Measurements from ENCODE around the gene PRSS38.

PRSS38 gene

DNA sequence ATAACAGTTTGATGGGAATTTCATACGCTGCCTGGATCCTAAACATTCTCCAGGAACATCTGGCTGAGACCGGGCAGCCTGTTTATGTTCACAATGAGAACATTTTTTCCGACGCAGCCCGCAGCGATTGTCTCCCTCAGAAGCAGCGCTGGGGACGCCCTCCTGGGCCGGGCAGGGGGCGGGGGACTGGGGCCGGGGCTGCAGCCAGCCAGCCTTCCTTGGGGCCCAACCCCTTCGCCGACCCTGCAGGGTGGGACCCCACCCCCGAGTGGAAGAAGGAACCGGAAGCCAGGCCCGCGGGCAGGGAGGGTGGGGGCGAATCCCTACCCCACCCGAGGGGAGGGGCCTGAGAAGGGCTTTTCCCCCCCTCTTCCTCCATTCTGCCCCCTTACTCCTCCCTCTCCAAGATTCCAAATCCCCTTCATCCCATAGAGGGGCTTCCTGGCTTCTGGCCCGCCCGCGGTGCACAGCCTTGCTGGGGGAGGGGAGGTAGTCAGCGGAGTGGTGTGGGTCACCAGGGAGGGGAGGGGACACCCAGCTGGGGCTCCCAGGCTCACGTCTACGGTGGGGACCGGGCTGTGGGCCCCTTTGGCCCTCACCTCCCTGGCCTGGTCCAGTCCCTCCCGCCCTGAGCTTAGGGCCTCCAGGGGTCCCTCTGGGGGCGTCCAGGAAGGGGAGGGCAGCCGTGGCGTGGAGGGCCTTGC, 71.7 kb downstream of the PRSS38 start:
- DNase-seq: no peak

DNA sequence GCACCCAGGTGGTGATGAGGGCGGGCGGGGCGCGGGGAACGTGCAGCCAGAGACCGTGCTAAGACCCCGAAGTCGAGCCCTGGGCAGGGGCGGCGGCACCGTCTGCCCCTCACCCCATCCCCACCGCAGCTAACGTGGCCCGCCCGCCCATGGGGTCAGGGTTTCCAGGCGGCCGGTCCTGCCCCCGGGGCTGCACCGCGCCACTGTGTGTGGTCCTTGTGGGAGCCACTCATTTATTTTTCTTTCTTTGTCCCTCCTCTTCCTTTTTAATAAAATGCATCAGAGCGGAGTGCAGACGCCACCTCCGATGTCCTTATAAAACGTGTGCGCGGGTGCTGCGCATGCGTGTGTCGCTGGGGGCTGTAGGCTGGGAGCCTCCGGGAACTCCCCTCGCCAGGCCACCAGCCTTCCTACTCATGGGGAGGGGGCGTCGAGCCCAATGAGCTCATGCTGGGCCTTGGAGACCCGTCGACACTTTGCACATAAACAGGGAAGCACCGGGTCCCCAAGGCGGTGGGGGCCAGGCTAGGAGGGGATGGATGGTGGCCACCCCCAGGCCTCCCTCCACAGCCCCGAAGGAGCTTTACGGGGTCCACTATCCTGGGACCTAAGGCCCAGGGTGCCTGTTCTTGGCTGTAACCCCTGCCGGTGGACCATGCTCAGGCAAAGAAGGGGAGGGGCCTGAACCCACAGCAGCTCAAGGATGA, 72.4 kb downstream of the PRSS38 start:
- no peak for DNase-seq

DNA sequence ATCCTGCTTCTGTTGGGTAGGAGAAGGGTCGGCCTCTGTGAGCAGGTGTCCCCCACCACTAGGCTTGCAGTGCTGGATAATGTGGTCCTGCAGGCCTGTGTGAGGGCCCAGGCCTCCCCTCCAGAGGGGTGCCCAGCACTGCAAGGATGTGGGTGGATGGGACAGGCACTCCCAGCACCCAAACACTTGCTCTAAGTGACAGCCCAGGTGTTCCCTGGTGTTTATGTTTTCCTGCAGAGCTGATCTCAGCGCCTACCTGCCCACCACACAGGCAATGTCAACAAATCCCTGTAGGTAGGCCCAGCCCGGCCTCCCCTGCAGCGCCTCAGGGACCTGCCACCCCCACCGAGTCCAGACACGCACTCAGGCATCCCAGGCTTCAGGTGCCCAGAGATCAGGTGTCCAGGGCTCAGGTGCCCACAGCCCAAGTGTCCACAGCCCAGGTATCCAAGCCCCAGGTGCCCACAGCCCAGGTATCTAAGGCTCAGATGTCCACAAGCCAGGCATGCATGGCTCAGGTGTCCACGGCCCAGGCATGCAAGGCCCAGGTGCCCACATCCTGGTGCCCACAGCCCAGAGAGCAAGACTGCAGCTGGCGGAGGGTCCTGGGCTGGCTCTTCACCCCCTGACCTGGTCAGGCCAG, 73.0 kb downstream of the PRSS38 start:
- DNase-seq: no peak

DNA sequence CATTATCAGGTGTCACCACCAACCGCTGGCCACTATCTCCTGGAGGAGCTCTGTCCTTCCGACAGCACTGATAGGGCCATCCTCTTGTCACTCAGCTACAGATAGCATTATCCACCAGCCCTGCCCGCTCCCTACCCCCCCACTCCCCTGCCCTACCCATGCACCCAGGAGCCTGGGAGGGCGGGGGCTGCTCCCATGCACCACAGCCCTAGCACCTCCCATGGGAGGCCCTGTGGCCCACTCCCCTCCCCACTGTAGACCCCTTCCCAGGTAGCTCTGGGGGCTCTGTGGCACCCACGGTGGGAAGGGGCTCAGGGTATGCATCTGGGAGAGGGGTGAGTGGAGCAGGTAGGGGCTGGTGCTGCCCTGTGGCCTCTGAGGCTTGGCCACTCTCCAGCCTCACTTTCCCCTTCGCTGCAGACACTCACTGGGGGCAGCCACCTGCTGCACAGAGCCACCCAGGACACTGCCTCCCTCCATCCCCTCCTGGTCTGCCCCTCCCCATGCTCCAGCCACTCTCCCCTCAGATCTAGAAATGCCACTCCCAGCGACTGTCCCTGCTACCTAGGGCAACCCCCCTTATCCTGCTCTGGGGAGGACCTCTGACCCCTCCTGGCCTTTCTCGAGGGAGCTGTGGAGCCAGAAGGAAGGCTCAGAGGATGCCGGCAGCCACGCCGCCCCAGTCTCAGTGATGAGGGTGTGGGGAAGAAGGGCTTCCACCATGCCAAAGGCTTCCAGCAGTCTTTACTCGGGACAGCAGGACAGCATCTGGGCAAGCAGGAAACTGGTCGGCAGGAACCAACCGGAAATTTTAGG, 73.8 kb downstream of the PRSS38 start:
- DNase-seq: no peak

DNA sequence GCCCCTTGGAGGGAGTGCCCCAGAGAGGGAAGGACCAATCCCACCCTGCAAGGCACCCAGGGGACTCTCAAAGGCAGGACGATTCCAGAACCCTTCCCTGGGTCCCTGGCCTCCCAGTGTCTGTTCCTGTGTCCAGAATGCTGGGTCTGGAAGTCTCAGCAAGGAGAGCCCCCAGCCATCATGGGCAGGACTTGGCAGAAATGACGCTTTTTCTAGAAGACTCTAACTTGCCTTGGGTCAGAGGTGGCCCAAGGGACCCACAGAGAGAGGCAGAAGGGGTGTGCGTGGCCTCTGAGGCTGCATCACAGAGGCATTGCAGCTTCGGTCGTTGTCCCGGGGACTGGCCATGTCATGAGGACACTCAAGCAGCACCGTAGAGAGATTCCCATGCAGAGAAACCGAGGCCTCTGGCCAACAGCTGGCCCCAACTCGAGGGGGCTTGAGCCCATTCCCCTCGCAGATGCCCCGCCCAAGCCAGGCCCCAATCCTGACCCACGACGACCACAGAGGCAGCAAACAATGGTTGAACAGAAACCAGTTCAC, 74.5 kb downstream of the PRSS38 start:
- no peak for DNase-seq

DNA sequence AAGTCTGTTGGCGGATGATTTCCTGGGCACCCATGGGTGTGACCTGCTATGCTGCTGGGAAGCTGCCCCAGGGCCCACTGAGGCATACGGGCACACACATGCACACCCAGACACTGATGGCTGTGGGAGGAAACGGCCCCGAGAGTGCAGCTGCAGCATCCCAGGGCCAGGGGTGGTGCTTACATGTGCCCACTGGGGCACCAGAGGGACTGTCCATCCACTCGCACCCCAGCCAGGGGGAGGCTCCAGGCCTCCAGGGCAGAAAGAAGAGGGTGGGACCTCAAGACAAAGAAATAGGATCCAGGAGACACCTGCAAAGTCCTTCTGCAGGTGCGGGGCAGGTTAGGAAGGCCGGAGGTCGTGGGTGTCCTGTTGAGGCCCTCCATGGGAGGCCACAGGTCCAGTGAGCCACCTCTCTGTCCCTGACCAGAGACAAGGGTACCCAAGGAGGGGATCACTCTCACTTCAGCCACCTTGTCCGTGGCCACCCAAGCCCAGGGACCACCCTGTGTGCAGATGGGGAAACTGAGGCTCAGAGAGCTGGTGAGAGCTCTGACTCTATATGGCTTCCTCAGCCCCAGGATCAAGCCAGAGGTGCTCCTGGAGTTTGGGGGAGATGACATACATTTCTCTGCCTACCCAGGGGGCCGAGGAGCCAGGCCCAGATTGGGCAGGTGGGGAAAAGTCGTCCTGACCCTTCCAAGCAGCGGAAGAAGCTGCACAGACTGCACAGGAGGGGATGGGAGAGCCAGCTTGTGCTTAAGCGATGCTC, 75.2 kb downstream of the PRSS38 start:
- DNase-seq: no peak

DNA sequence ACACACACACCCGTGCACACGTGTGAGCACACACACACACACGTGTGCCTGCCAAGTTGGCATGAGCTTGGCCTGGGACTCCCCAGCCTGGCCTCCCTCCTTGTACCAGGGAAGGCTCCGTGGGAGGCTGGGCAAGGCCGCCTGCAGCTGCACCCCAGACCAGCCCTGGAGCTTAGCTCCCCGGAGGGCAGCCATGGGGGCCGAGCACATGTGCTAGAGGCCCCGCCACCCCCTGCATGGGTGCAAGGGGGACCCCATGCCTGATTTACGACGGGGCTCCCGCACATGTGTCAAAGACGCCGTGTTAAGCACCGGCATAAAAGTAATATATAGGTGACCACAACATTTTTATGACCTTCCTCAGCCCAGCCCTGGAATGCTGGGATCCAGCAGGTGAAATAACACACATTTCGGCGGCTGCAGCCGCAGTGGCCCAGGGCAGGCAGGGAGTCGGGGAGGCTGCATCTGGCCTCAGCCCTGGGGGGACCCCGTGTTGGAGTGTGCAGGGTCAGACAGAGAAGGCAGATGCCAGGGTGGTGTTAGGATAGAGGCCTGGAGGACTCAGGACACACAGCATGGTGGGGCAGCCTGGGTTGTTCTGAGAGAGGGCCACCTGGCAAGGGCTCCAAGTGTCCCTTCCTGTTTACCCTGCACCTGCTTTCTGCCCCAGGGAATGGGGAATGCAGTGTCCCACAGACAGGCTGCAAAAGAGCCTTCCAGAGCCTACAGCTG, 75.9 kb downstream of the PRSS38 start:
- no peak for DNase-seq

DNA sequence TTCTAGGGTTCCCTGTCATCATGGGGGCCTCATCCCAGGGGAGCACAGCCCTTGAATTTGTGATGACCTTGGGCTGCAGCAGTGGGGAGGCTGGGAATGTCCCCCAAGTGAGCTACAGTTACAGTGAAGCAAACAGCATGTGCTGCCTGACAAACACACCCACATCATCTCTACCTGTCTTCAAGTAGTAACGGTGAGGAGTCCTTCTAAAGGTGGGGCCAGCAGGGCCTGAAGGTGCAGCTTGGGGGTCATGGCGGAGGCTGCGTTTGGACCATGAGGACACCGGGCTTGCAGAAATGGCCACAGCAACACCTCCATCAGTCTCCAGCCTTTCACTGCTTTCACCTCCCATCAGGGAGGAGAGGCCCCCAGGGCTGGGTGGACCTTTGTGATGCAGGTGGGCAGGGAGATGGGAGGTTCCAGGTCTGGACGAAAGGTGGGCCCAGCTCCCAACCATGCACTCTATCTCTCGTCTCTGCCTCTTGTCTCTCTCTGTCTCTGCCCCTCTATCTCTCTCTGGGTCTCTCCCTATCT, 76.5 kb downstream of the PRSS38 start:
- DNase-seq: no peak

DNA sequence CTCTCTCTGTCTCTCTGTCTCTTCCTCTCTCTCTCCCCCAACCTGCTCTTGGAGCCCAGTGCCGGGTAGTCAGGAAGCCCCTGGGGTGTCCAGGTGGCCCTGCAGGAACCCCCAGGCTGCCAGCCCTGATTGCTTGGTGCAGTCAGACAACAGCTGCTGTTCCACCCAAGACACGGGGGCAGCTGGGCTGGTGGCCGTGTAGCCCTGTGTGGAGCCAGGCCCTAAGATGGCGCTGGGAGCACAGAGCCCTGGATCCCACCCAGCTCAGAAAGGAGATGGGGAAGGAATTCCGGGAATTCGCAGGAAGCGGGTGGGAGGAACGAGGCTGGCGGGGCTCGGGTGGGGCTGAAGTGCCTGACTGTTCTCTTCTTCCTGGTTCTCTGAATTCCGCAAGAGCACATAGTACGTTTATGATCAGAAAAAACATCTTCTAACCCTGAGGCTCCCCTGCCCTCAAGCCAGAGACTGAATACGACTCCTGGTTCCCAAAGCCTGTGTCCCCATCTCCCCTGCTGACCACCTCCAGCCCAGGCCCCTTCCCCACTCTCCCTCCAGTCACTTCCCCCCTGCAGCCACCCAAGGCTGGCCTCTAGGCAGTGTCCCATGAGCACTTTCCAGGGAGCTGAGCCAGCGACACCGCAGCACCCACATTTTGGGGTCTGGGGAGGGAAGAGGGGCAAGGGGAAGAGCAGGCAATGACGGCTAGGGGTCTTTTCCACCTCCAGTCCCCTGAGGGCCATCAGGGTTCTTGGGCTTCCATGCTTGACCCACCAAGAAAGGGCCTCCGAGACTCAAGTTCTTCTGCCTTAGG, 77.2 kb downstream of the PRSS38 start:
- DNase-seq: no peak

DNA sequence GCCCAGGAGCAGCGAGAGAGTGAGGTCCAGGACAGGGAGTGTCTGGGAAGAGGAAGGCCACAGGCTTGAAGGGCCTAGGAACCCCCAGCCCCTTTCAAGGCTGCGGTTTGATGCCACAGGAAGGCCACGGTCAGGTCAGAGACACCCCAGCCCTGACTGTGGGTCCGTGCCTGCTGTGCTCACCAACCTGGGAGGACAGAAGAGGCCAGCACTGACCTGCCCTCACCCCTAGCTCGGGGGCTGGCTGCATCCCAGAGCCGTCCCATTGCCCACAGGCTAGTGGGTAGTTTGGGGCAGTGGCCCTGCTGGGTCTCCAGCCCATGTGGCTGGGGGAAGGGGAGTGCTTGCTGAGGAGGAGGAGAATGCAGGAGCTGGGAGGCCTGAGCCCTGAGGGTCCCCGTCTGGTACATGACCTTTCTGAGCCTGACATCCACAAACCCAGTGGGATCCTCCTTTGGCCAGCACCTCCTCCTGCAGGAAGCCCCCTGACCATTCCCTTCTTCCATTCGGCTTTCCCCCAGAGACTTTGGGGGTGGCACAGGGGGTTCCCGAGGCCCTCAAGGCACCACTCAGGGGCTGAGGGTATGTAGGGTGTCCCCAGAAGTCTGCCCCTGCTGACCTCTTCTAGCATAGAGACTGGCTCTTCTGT, 77.9 kb downstream of the PRSS38 start:
- no peak for DNase-seq

DNA sequence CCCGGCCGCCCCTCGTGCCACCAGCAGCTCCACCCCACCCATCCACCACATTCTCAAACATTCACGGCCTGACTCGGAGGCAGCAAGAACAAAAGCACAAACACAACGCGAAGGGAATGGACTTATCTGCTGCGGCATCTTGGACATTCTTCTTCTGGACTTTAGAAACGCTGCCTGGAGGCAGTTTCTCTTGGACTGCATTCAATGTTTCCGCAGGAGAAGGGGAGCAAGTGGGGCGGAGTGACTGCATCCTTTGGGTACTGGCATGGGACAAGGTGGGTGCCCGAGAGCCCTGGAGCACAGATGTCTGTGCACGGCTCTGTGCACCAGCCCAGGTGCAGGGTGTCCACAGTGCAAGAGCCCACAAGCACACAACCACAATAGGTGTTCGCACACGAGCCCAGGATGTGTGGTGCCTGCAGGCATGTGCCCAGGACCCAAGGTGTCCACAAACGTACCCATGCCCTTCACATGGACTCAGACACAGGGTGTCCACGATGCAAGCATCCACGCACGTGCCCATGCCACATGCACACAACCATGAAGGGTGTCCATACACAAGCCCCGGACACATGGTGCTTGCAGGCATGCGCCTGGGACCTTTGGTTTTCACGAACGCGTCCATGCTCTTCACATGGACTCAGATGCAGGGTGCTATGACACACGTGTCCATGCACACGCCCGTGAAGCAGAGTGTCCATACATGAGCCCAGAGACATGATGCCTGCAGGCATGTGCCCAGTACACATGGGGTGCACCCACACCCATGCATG, 78.7 kb downstream of the PRSS38 start:
- DNase-seq: no peak

DNA sequence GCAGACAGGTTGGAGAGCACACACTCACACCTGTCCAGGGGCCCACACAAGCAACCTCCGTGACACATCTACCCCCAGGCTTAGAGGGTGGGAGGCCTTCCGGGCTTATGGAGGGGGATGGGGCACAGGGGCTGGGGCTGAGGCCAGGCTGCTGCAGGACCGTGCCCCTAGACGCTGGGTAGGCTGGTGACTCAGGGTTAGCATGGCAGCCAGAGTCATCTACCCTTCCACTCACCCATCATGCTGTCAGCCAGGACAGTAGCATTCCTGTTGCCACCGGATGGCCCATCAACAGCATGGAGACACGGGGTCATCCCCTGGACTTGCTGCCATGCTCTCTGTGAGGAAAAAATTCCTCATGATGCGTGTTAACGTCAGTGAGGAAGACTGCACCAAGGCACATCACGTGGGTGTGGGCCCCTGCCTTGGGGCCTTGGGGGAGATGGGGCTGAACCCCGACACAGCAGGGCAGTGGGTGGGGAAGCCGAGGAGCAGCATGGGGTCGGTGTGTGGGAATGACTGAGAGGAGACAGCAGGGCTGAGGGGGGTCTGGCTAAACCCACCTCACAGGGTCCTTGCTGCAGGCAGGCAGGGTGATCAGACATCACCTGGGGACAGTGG, 79.5 kb downstream of the PRSS38 start:
- no peak for DNase-seq
